Measurements from ENCODE around the gene UBD. TPM values are rescaled to one million over a fixed set of nuclear protein-coding genes. Genes with fewer than 3 reads are reported as not detected.

UBD gene
- total RNA-seq, 1 experiment from 2014 or later: not detected

DNA sequence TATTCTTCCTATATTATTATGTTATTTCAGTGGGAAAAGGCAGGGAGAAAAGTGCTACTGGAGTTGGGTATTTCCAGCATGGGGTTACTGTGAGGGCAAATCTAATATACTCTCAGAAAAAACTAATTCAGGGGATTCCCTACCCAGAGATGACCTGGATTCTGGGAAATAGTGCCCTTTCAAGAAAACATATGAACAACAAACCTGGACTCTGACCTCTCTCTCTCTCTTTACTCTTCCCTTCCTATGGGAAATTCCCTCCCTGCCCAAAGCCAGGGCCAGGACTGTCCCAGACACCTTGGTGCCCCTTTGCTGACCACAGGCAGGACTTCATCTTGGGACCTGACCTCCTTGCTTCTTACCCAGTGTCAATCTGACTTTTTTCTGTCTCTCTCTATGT is 1.6 kb upstream of the UBD start:
- Histone ChIP-seq H3T11ph (ENCODE audit: low read length) (no peak overlapping the region), H4K91ac (ENCODE audit: insufficient read length, low read depth, low read length) (no peak overlapping the region), H3K9me3 (ENCODE audit: control insufficient read depth, low read depth, low read length) (no peaks in the 10 kb centered on the region), H2AFZ (ENCODE audit: low read length) (no peak overlapping the region), H2AK5ac (ENCODE audit: insufficient read length, low read length) (no peak overlapping the region), H2BK12ac (ENCODE audit: insufficient read length, low read depth, low read length) (no peak overlapping the region), H3K23ac (ENCODE audit: insufficient read length, low read depth, low read length) (no peak overlapping the region), H3K27me3 (ENCODE audit: insufficient read depth, low read length) (peaks cover 5% of the 10 kb centered on the region; the same call in 1 of the 2 replicates), H3K4ac (ENCODE audit: low read depth, low read length) (no peak overlapping the region), H2BK5ac (ENCODE audit: insufficient read length, low read length) (no peak overlapping the region), H3K23me2 (ENCODE audit: insufficient read length, low read depth, low read length, poor library complexity, severe bottlenecking) (no peaks in the 10 kb centered on the region), H2BK15ac (ENCODE audit: low read depth, low read length) (no peak overlapping the region), H3K79me1 (ENCODE audit: insufficient read depth, low read depth, low read length, poor library complexity, severe bottlenecking) (no peaks in the 10 kb centered on the region), H3K4me1 (ENCODE audit: insufficient read depth, low read length) (peaks cover 7% of the 10 kb centered on the region; the same call in 1 of the 2 replicates), H3K79me2 (ENCODE audit: insufficient read depth, low read length) (no peaks in the 10 kb centered on the region), H2BK120ac (ENCODE audit: low read depth, low read length, poor library complexity, severe bottlenecking) (no peak overlapping the region), H3K9ac (ENCODE audit: extremely low read depth, insufficient read length, low read length) (no peak overlapping the region), H4K20me1 (ENCODE audit: control insufficient read depth, insufficient read depth, insufficient read length) (no peaks in the 10 kb centered on the region), H4K5ac (ENCODE audit: insufficient read length, low read depth, low read length) (no peak overlapping the region), H3K18ac (ENCODE audit: insufficient read length, low read depth, low read length) (no peak overlapping the region), H2BK20ac (ENCODE audit: low read depth, low read length, poor library complexity, severe bottlenecking) (no peak overlapping the region), H3K27ac (ENCODE audit: insufficient read length, low read depth, low read length) (no peak overlapping the region), H3K56ac (ENCODE audit: insufficient read length, low read depth, low read length) (no peak overlapping the region), H4K8ac (replicated peaks; ENCODE audit: insufficient read length, low read depth, low read length) (no peak overlapping the region), H3K4me2 (ENCODE audit: insufficient read depth, insufficient read length, low read length) (no peak overlapping the region), H3K14ac (ENCODE audit: insufficient read depth, low read length) (no peak overlapping the region)
- H3K27me3 Mint-ChIP-seq (ENCODE audit: low read depth): peaks cover 41% of the 10 kb centered on the region
- H3K9me3 Mint-ChIP-seq: peaks cover 0 to 2% of the 10 kb centered on the region in 2 experiments; a peak in 1 of 5 replicates
- peaks cover 0 to 4% (median 3%) of the 10 kb centered on the region in 3 experiments; a peak in 2 of 7 replicates for H3K36me3 Mint-ChIP-seq (ENCODE audit: insufficient read depth in 1 of 3, low read depth in 3 of 3)
- no peak for DNase-seq
- no peak overlapping the region for H3K4me3 Mint-ChIP-seq
- TF ChIP-seq, protein P1, sequence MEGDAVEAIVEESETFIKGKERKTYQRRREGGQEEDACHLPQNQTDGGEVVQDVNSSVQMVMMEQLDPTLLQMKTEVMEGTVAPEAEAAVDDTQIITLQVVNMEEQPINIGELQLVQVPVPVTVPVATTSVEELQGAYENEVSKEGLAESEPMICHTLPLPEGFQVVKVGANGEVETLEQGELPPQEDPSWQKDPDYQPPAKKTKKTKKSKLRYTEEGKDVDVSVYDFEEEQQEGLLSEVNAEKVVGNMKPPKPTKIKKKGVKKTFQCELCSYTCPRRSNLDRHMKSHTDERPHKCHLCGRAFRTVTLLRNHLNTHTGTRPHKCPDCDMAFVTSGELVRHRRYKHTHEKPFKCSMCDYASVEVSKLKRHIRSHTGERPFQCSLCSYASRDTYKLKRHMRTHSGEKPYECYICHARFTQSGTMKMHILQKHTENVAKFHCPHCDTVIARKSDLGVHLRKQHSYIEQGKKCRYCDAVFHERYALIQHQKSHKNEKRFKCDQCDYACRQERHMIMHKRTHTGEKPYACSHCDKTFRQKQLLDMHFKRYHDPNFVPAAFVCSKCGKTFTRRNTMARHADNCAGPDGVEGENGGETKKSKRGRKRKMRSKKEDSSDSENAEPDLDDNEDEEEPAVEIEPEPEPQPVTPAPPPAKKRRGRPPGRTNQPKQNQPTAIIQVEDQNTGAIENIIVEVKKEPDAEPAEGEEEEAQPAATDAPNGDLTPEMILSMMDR (conservative IDR thresholded peaks at IDR 0.05): no peak
- H3K27ac Mint-ChIP-seq: 0 out of 7 replicates have a peak overlapping the region, but pooled peaks of 1 of the 3 experiments have one; percentile 60
- peaks cover 30 to 34% of the 10 kb centered on the region in 2 experiments for H3K4me1 Mint-ChIP-seq

All from H9 (cell line).